Naive thymus-derived CD4-positive, alpha-beta T cell (primary cell): Measurements from ENCODE around the gene XIAP. TPM values are rescaled to one million over a fixed set of nuclear protein-coding genes. Genes with fewer than 3 reads are reported as not detected.

Experiments used
- ATAC-seq: fragments of 150-1000 bp; cut with Tn5 transposase; 2 replicates; pipeline ENCODE4 v1.10.0; 2021; ENCODE audit warnings: mild to moderate bottlenecking, moderate library complexity
- CTCF ChIA-PET: fragments of 350-600 bp; sonication (Branson Sonifier 250); formaldehyde crosslinking; loops from one replicate; lab custom pipeline; 2021; ENCODE audit warnings: antibody characterized with exemption; lab: Charles Lee
- POLR2A ChIA-PET: fragments of 350-600 bp; sonication (Branson Sonifier 250); formaldehyde crosslinking; loops from one replicate; lab custom pipeline; 2021; ENCODE audit warnings: antibody characterized with exemption, inconsistent platforms; lab: Charles Lee
- DNase-seq, 9 donors: peaks; one replicate each; pipeline versions ENCODE4 v3.0.0 to v3.0.0-alpha.2; 2020 to 2022; ENCODE audit warnings: mixed read lengths in 1 of 9
- H3K27ac ChIP-seq: one replicate; pipeline ENCODE4 v1.7.0; 2013; ENCODE audit warnings: mild to moderate bottlenecking, low read depth, low read length, moderate library complexity
- H3K27me3 ChIP-seq, 2 donors: one replicate each; pipeline ENCODE4 v1.7.0; 2013; ENCODE audit warnings: low read length in 2 of 2, mild to moderate bottlenecking in 2 of 2, moderate library complexity in 2 of 2; ENCODE audit not compliant: control insufficient read depth in 2 of 2, insufficient read depth in 2 of 2
- H3K36me3 ChIP-seq, 3 experiments: 1 replicate in 2 of 3; 2 replicates in 1 of 3; pipeline ENCODE4 v1.7.0; 2013; ENCODE audit warnings: low read length in 3 of 3, mild to moderate bottlenecking in 3 of 3, moderate library complexity in 1 of 3; ENCODE audit not compliant: insufficient read depth in 3 of 3, control insufficient read depth in 2 of 3
- H3K4me1 ChIP-seq, 2 donors: one replicate each; pipeline ENCODE4 v1.7.0; 2013; ENCODE audit warnings: low read length in 2 of 2, mild to moderate bottlenecking in 2 of 2, moderate library complexity in 1 of 2; ENCODE audit not compliant: control insufficient read depth in 2 of 2, insufficient read depth in 2 of 2
- H3K4me3 ChIP-seq: 2 replicates; pipeline ENCODE4 v1.7.0; 2013; ENCODE audit warnings: mild to moderate bottlenecking, low read length
- H3K9me3 ChIP-seq, 3 experiments: 1 replicate in 2 of 3; 2 replicates in 1 of 3; pipeline ENCODE4 v1.7.0; 2013; ENCODE audit warnings: low read length in 3 of 3; ENCODE audit not compliant: control insufficient read depth in 2 of 3
- H3K27ac Mint-ChIP-seq, 9 donors: one replicate each; pipeline ENCODE4 v1.8.0; 2020 to 2022; ENCODE audit warnings: mixed read lengths in 9 of 9, mild to moderate bottlenecking in 8 of 9, moderate library complexity in 5 of 9, inconsistent platforms in 2 of 9
- H3K27me3 Mint-ChIP-seq, 5 donors: one replicate each; pipeline ENCODE4 v1.8.0; 2021 to 2022; ENCODE audit warnings: mixed read lengths in 5 of 5, mild to moderate bottlenecking in 1 of 5
- H3K36me3 Mint-ChIP-seq, 5 donors: one replicate each; pipeline ENCODE4 v1.8.0; 2020 to 2022; ENCODE audit warnings: mixed read lengths in 5 of 5, mild to moderate bottlenecking in 3 of 5, inconsistent platforms in 1 of 5
- H3K4me1 Mint-ChIP-seq, 7 donors: one replicate each; pipeline ENCODE4 v1.8.0; 2020 to 2022; ENCODE audit warnings: mixed read lengths in 7 of 7, mild to moderate bottlenecking in 3 of 7, inconsistent platforms in 1 of 7
- H3K4me3 Mint-ChIP-seq, 10 donors: one replicate each; pipeline ENCODE4 v1.8.0; 2020 to 2022; ENCODE audit warnings: mild to moderate bottlenecking in 10 of 10, mixed read lengths in 10 of 10, moderate library complexity in 6 of 10, inconsistent platforms in 2 of 10
- H3K9me3 Mint-ChIP-seq, 11 donors: one replicate each; pipeline ENCODE4 v1.8.0; 2020 to 2022; ENCODE audit warnings: mixed read lengths in 11 of 11, mild to moderate bottlenecking in 4 of 11, inconsistent platforms in 1 of 11, moderate library complexity in 1 of 11
- intact Hi-C, 2 donors: fragments of 100-400 bp; cut with micrococcal nuclease; formaldehyde crosslinking; loops; one replicate each; pipeline ENCODE4 v1.15.1; 2023
- polyA plus RNA-seq, 2 donors: library from polyadenylated mRNA; unstranded; fragments of 300-500 nt; fragmentation: Illumina TruSeq; gene quantifications; one replicate each; pipeline ENCODE4 v1.2.3, GENCODE V29; 2021
- total RNA-seq, 6 experiments: library from RNA in 5 of 6; stranded (reverse) in 5 of 6; gene quantifications; 1 replicate in 5 of 6; 2 replicates in 1 of 6; pipeline ENCODE4 v1.2.3 and lab custom pipeline; 2021 to 2026

The XIAP gene
- total and polyA plus RNA-seq, 7 experiments from 2014 or later = 8.1 to 56.1 (median 33.0) TPM

- Histone ChIP-seq H3K4me1 (no peaks in the 10 kb centered on the region), H3K27me3 (no peaks in the 10 kb centered on the region), H3K4me3 (peak overlapping the region; percentile 87), H3K27ac (peak overlapping the region; percentile 99), H3K9me3 (no peaks in the 10 kb centered on the region), H3K36me3 (peaks cover 0 to 18% (median 0%) of the 10 kb centered on the region in 3 experiments)
- Mint-ChIP-seq H3K27ac (peak overlapping the region; percentile 97 to 100 (median 98)), H3K4me1 (peaks cover 5 to 22% (median 11%) of the 10 kb centered on the region in 7 donors), H3K9me3 (peaks cover 0 to 25% (median 0%) of the 10 kb centered on the region in 11 donors), H3K4me3 (peak overlapping the region; percentile 88 to 99 (median 97)), H3K27me3 (peaks cover 0 to 4% (median 0%) of the 10 kb centered on the region in 5 donors), H3K36me3 (peaks cover 3 to 21% (median 4%) of the 10 kb centered on the region in 5 donors)
- ChIA-PET POLR2A (interaction anchor here (0.6 to 1.8 kb wide), 11 partner anchors 11 to 387 kb away, joined by 3 to 7 read pairs (median 3); partner anchors contain the start of genes SH2D1A and XIAP), CTCF (interaction anchor here (0.6 kb wide), 3 partner anchors 34 to 113 kb away, joined by 3 to 5 read pairs (median 3); no protein-coding TSS in a partner anchor)
- DNase-seq (peak in 3 of 9 donors; percentile 5 to 23 (median 11)), ATAC-seq (peak; percentile 0)
- intact Hi-C loops = loop anchor here (1.0 to 5.0 kb wide), 17 partner anchors 17 to 1173 kb away; partner anchors contain the start of genes SH2D1A (in 2 of the 2), THOC2 (in 1 of the 2) and XIAP (in 1 of the 2)
Measured at GRCh38 chrX:123959281-123960063, 99.6 kb downstream of the XIAP start.

GRCh38 chrX:123960956-123961267 is 101.1 kb downstream of the XIAP start:
- H3K4me3 ChIP-seq = peak overlapping the region; percentile 88
- peaks cover 6 to 35% (median 24%) of the 10 kb centered on the region in 7 donors for H3K4me1 Mint-ChIP-seq
- POLR2A ChIA-PET = interaction anchor here (0.8 to 1.1 kb wide), 3 partner anchors 56 to 72 kb away, joined by 3 to 6 read pairs (median 4); no protein-coding TSS in a partner anchor

DNA sequence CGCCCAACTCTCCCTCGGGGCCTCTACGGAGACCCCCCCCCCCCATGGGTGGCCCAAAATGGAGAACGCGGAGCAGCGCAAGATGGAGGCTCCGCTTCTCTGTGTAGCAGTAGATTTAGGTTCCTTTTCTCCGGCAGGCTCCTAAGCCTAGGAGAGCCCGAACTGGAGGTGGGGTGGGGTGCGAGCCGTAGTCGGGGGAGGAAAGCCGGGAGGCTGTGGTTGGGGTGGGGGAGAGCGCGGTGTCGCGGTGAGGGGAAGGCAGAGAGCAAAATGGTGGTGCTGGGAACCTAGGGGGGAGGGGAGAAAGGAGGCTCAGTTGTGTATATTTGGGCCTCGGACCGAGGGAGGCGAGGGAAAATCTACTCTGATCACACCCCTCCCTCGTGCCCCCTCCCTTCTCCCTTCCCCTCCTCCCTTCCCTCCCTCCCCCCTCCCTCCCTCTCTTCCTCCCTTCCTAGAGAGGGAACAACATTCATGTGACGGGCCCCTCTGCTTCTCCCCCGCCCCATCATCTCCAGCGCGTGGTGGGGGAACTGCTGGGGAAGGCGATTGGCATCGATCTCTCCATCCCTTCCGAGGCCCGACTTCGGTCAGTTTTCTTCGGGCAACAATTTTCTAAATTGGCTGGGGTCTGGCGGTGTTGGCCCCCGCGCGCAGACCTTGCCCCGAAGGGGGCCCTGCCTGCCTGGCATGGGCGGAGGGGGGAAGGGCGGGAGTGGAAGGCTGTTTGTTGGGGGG is 101.6 kb downstream of the XIAP start, which contains the start of gene STAG2:
STAG2 (plus strand) TSS at position 439 of the 738 bp plus-strand sequence. CDS start 60,922 bp downstream, outside the sequence.
- H3K27me3 ChIP-seq = no peaks in the 10 kb centered on the region
- Mint-ChIP-seq H3K4me1 (peaks cover 10 to 40% (median 29%) of the 10 kb centered on the region in 7 donors), H3K27ac (peak within 1 kb of the TSS; percentile 97 to 100 (median 98)), H3K27me3 (peaks cover 0 to 4% (median 0%) of the 10 kb centered on the region in 5 donors), H3K36me3 (peaks cover 3 to 21% (median 4%) of the 10 kb centered on the region in 5 donors), H3K9me3 (peaks cover 0 to 25% (median 0%) of the 10 kb centered on the region in 11 donors), H3K4me3 (peak within 1 kb of the TSS; percentile 88 to 99 (median 97))
- H3K27ac ChIP-seq = peak within 1 kb of the TSS; percentile 99
- DNase-seq (peak; percentile 39 to 62 (median 57)), ATAC-seq (peak; percentile 11)
- H3K4me1 ChIP-seq = peaks cover 5 to 6% of the 10 kb centered on the region in 2 donors
- ChIA-PET POLR2A (interaction anchor here (0.8 to 1.1 kb wide), 2 partner anchors 56 to 57 kb away, joined by 3 to 6 read pairs; no protein-coding TSS in a partner anchor), CTCF (no interaction called here)
- H3K36me3 ChIP-seq = peaks cover 0 to 18% (median 0%) of the 10 kb centered on the region in 3 experiments
- H3K9me3 ChIP-seq = no peaks in the 10 kb centered on the region
- intact Hi-C loops = loop anchor here (2.0 to 5.0 kb wide), 9 partner anchors 84 to 1171 kb away; partner anchors contain the start of genes SH2D1A (in 2 of the 2) and THOC2 (in 1 of the 2)
- peak within 1 kb of the TSS; percentile 88 for H3K4me3 ChIP-seq

More at GRCh38 chrX:123960956-123961267, 101.1 kb downstream of the XIAP start:
- Histone ChIP-seq H3K27ac (peak overlapping the region; percentile 99), H3K9me3 (no peaks in the 10 kb centered on the region), H3K36me3 (peaks cover 0 to 18% (median 0%) of the 10 kb centered on the region in 3 experiments), H3K27me3 (no peaks in the 10 kb centered on the region), H3K4me1 (peaks cover 5 to 6% of the 10 kb centered on the region in 2 donors)
- DNase-seq (no peak), ATAC-seq (no peak)
- H3K4me3 Mint-ChIP-seq = peak overlapping the region; percentile 88 to 99 (median 97)
- intact Hi-C loops = loop anchor here (1.0 to 5.0 kb wide), 17 partner anchors 15 to 1171 kb away; partner anchors contain the start of genes SH2D1A (in 2 of the 2), THOC2 (in 1 of the 2) and XIAP (in 1 of the 2)
- peaks cover 0 to 25% (median 0%) of the 10 kb centered on the region in 11 donors for H3K9me3 Mint-ChIP-seq
- CTCF ChIA-PET = interaction anchor here (0.6 to 0.7 kb wide), 5 partner anchors 18 to 446 kb away, joined by 3 to 5 read pairs (median 3); no protein-coding TSS in a partner anchor
- H3K27me3 Mint-ChIP-seq = peaks cover 0 to 4% (median 0%) of the 10 kb centered on the region in 5 donors
- peaks cover 3 to 21% (median 4%) of the 10 kb centered on the region in 5 donors for H3K36me3 Mint-ChIP-seq
- peak overlapping the region; percentile 97 to 100 (median 98) for H3K27ac Mint-ChIP-seq

DNA sequence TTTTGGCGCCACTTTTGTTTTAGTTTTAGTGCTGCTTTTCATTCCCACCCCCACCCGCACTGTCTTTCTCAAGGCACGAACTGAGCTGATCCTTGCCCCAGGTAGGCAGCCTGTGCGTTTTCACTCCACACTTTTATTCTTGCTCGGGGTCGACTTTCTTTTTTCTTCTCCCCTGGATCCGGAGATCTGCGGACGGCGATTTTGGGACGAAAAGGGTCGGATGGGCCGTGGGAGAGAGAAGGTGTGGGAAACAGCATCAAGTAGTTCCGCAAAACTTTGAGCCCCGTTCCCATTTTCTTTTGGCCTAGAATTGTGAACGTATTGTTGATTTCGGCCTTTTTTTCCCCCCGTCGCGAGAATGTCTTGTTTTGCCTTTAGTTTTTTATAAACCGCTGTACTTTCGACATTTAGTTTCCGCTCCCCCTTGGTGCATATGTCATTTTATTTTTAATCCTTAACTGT is 102.2 kb downstream of the XIAP start:
- ChIA-PET CTCF (interaction anchor here (0.6 kb wide), 1 partner anchor 13 kb away, joined by 3 read pairs; no protein-coding TSS in a partner anchor), POLR2A (interaction anchor here (0.9 to 1.6 kb wide), 2 partner anchors 52 to 123 kb away, joined by 3 to 5 read pairs; no protein-coding TSS in a partner anchor)
- Mint-ChIP-seq H3K4me3 (peak overlapping the region; percentile 88 to 99 (median 97)), H3K36me3 (peaks cover 3 to 21% (median 4%) of the 10 kb centered on the region in 5 donors), H3K4me1 (peaks cover 14 to 46% (median 34%) of the 10 kb centered on the region in 7 donors), H3K27me3 (peaks cover 0 to 4% (median 0%) of the 10 kb centered on the region in 5 donors), H3K27ac (peak overlapping the region; percentile 97 to 100 (median 98)), H3K9me3 (peaks cover 0 to 25% (median 0%) of the 10 kb centered on the region in 11 donors)
- peak overlapping the region; percentile 99 for H3K27ac ChIP-seq
- H3K9me3 ChIP-seq = no peaks in the 10 kb centered on the region
- ATAC-seq (no peak), DNase-seq (peak in 5 of 9 donors; percentile 5 to 51 (median 22))
- peak overlapping the region; percentile 88 for H3K4me3 ChIP-seq
- peaks cover 0 to 18% (median 0%) of the 10 kb centered on the region in 3 experiments for H3K36me3 ChIP-seq
- H3K27me3 ChIP-seq = no peaks in the 10 kb centered on the region
- peaks cover 5 to 6% of the 10 kb centered on the region in 2 donors for H3K4me1 ChIP-seq
- intact Hi-C loops = loop anchor here (2.0 to 5.0 kb wide), 8 partner anchors 85 to 1170 kb away; partner anchors contain the start of gene SH2D1A (in 2 of the 2)

DNA sequence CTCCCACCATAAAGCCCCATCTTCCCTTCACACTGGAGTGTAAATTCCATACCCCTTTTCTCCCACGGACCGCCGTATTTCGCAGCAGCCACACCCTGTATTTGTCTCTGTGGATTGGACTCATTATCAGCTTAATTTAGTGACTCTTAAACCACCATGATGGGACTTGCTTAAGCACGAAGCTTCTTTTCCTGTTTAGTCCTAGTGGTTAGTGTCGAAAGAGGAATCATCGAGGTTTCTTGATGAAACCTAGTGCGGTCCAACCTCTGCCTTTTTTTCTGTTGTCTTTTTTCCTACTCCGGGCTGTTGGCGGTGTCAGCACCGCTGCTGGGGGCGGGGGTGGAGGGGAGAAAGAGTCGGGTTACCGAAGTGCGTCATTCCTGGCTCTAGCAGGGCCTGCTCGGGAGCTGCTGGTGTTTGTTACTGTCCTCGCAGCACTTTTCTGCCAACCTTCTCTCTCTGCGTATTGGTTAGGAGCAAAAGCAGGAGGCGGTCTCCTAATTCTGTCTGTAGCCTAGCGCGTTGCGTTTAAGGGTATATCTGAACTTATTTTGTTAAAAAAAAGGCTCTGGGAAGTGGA is 103.0 kb downstream of the XIAP start:
- Mint-ChIP-seq H3K4me1 (peaks cover 14 to 54% (median 39%) of the 10 kb centered on the region in 7 donors), H3K36me3 (peaks cover 3 to 21% (median 4%) of the 10 kb centered on the region in 5 donors), H3K9me3 (peaks cover 0 to 25% (median 0%) of the 10 kb centered on the region in 11 donors), H3K4me3 (peak overlapping the region; percentile 88 to 99 (median 97)), H3K27me3 (peaks cover 0 to 4% (median 0%) of the 10 kb centered on the region in 5 donors), H3K27ac (peak overlapping the region; percentile 97 to 100 (median 98))
- peaks cover 5 to 6% of the 10 kb centered on the region in 2 donors for H3K4me1 ChIP-seq
- H3K36me3 ChIP-seq = peaks cover 0 to 18% (median 0%) of the 10 kb centered on the region in 3 experiments
- H3K4me3 ChIP-seq = peak overlapping the region; percentile 88
- CTCF ChIA-PET = no interaction called here
- peak; percentile 52 to 92 (median 85) for DNase-seq
- intact Hi-C loops = loop anchor here (2.0 to 5.0 kb wide), 8 partner anchors 86 to 1169 kb away; partner anchors contain the start of gene SH2D1A (in 2 of the 2)
- H3K9me3 ChIP-seq = no peaks in the 10 kb centered on the region
- ATAC-seq = peak; percentile 77
- peak overlapping the region; percentile 99 for H3K27ac ChIP-seq
- POLR2A ChIA-PET = interaction anchor here (0.6 to 1.6 kb wide), 8 partner anchors 17 to 122 kb away, joined by 3 to 5 read pairs (median 4); partner anchors contain the start of gene XIAP
- H3K27me3 ChIP-seq = no peaks in the 10 kb centered on the region
